H1 (cell line): ENCODE results near the gene CACNA1C. TPM values are rescaled to one million over a fixed set of nuclear protein-coding genes. Genes with fewer than 3 reads are reported as not detected.

Experiments used
- CBX5 ChIP-seq: fragments of 300-800, 300-1000 bp; sonication (generic); IDR thresholded peaks from 2 replicates; pipeline ENCODE4 v1.7.1; 2016; ENCODE audit warnings: antibody characterized with exemption, low read length, low read depth
- CTBP2 ChIP-seq: IDR thresholded peaks from 2 replicates; pipeline ENCODE4 v1.7.0; 2011; ENCODE audit warnings: borderline replicate concordance, mild to moderate bottlenecking, moderate library complexity, mixed read lengths, low read length; ENCODE audit not compliant: insufficient read depth, insufficient read length
- EGR1 ChIP-seq: IDR thresholded peaks from 2 replicates; pipeline ENCODE4 v1.6.1; 2011; ENCODE audit warnings: low read depth, low read length, borderline replicate concordance
- JUND ChIP-seq: IDR thresholded peaks from 2 replicates; pipeline ENCODE4 v1.6.1; 2011; ENCODE audit warnings: mild to moderate bottlenecking, improper control_type of control experiment, low read length
- KDM5A ChIP-seq: fragments of 200-600 bp; IDR thresholded peaks from 2 replicates; pipeline ENCODE4 v1.7.1; 2012; ENCODE audit warnings: mild to moderate bottlenecking, low read length, inconsistent platforms, mixed read lengths
- PHF8 ChIP-seq: fragments of 200-600 bp; sonication (generic); conservative IDR thresholded peaks from 2 replicates; pipeline ENCODE4 v1.7.1; 2012; ENCODE audit warnings: low read depth, mild to moderate bottlenecking, inconsistent platforms, low read length, moderate library complexity
- polyA plus RNA-seq, 7 experiments: library from polyadenylated mRNA; depleted of rRNA in 3 of 7; stranded (reverse) in 5 of 7; unstranded in 2 of 7; fragments of >200 nt in 5 of 7; fragments of 200-250 nt in 2 of 7; gene quantifications; 1 replicate in 5 of 7; 2 replicates in 1 of 7; 4 replicates in 1 of 7; pipeline versions ENCODE4 v1.2.1 to v1.2.3, GENCODE V29; 2011 to 2013; ENCODE audit warnings: missing spikeins in 2 of 7, mixed read lengths in 2 of 7
- total RNA-seq: library from RNA; stranded (reverse); fragmentation: NEBNext Ultra II Directional; extraction: Animal tissue kit (Norgen Biotek cat#: 25700); gene quantifications from 2 replicates; pipeline ENCODE4 v1.2.1, GENCODE V29; 2021

Gene CACNA1C
- total and polyA plus RNA-seq, 2 of the 8 experiments (the other 6 are each of a cell fraction or from before 2014, with no cell fraction given) = 1.3 TPM

DNA sequence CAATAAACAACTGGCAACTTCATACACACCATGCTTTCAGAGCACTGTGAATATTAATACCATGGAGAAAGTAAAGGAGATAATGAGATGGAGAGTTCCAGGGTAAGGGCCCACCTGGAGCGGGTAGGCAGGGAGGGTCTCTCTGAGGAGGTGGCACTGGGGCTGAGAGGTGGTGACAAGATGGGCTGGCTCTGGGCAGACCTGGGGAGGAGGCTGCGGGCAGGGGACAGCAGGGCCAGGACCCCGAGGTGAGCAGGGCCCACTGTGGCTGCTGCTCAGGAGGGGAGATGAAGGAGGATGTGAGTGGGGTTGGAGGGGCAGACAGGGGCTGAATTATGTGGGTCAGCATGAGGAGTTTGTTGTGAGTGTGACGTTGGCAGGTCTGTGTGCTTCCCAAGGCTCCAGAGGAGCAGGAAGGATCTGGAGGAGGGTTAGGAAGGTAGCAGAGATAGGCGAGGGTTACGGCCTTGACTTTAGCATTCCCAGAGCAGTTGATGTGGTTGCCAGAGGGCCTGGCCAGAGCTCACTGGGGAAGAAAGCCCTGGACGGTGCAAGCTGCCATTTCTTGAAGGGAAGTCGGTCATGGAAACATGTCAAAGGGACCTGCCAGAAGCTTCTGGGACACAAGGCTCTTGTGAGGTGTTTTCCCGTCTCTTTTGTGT, 88.2 kb downstream of the CACNA1C start (continued):
- TF ChIP-seq EGR1 (no peak), CBX5 (no peak), PHF8 (no peak), CTBP2 (no peak), KDM5A (no peak), JUND (no peak)
